Measurements from ENCODE around the gene REL. TPM values are rescaled to one million over a fixed set of nuclear protein-coding genes. Genes with fewer than 3 reads are reported as not detected.

REL gene
- total RNA-seq, 2 donors from 2014 or later = 11.7 to 15.9 TPM

- Histone ChIP-seq H3K4me3 (ENCODE audit: low read length) (no peak overlapping the region), H3K4me1 (ENCODE audit: control insufficient read depth, insufficient read depth, low read length) (no peaks in the 10 kb centered on the region), H3K36me3 (ENCODE audit: control insufficient read depth, insufficient read depth, low read length) (no peaks in the 10 kb centered on the region), H3K27ac (ENCODE audit: low read depth, low read length) (no peak overlapping the region), H3K9ac (ENCODE audit: extremely low read depth, low read length, poor library complexity, severe bottlenecking) (no peak overlapping the region), H3K9me3 (ENCODE audit: control insufficient read depth, low read length) (no peaks in the 10 kb centered on the region), H3K27me3 (ENCODE audit: control insufficient read depth, insufficient read depth, low read length, poor library complexity, severe bottlenecking) (no peaks in the 10 kb centered on the region)
- Mint-ChIP-seq H3K27me3 (ENCODE audit: insufficient read depth) (no peaks in the 10 kb centered on the region), H3K4me1 (peaks cover 6% of the 10 kb centered on the region), H3K4me3 (no peak overlapping the region), H3K9me3 (no peaks in the 10 kb centered on the region), H3K27ac (no peak overlapping the region), H3K36me3 (ENCODE audit: low read depth) (no peaks in the 10 kb centered on the region)
- TF ChIP-seq CTCF (conservative IDR thresholded peaks at IDR 0.05) = no peak
- WGBS, 2 experiments (ENCODE audit: insufficient coverage in 1 of 2, insufficient read length in 1 of 2) = 87 to 90% methylated on average over 4 of the region's 4 CpGs
- no peak for DNase-seq
Observed at GRCh38 chr2:60961457-60961856, 80.1 kb downstream of the REL start.

GRCh38 chr2:60962528-60962927 is 81.2 kb downstream of the REL start:
- H3K4me3 ChIP-seq (ENCODE audit: low read length) = no peak overlapping the region
- no peak overlapping the region for H3K27ac Mint-ChIP-seq
- H3K36me3 ChIP-seq (ENCODE audit: control insufficient read depth, insufficient read depth, low read length) = no peaks in the 10 kb centered on the region
- no peak overlapping the region for H3K9ac ChIP-seq (ENCODE audit: extremely low read depth, low read length, poor library complexity, severe bottlenecking)
- no peaks in the 10 kb centered on the region for H3K9me3 ChIP-seq (ENCODE audit: control insufficient read depth, low read length)
- H3K27me3 Mint-ChIP-seq (ENCODE audit: insufficient read depth) = no peaks in the 10 kb centered on the region
- H3K4me1 ChIP-seq (ENCODE audit: control insufficient read depth, insufficient read depth, low read length) = no peaks in the 10 kb centered on the region
- H3K9me3 Mint-ChIP-seq = no peaks in the 10 kb centered on the region
- H3K4me1 Mint-ChIP-seq = peaks cover 10% of the 10 kb centered on the region
- no peak overlapping the region for H3K4me3 Mint-ChIP-seq
- no peak overlapping the region for H3K27ac ChIP-seq (ENCODE audit: low read depth, low read length)
- TF ChIP-seq CTCF (conservative IDR thresholded peaks at IDR 0.05) = no peak
- 96% methylated on average over 2 of the region's 2 CpGs; no CpG with 5 or more reads in 1 of the 2 experiments for WGBS, 2 experiments (ENCODE audit: insufficient coverage in 1 of 2, insufficient read length in 1 of 2)
- H3K36me3 Mint-ChIP-seq (ENCODE audit: low read depth) = no peaks in the 10 kb centered on the region
- DNase-seq = no peak
- H3K27me3 ChIP-seq (ENCODE audit: control insufficient read depth, insufficient read depth, low read length, poor library complexity, severe bottlenecking) = no peaks in the 10 kb centered on the region

- H3K4me1 Mint-ChIP-seq = peaks cover 10% of the 10 kb centered on the region
- no peak overlapping the region for H3K27ac Mint-ChIP-seq
- H3K4me3 Mint-ChIP-seq = no peak overlapping the region
- TF ChIP-seq CTCF (conservative IDR thresholded peaks at IDR 0.05) = no peak
- no peaks in the 10 kb centered on the region for H3K9me3 Mint-ChIP-seq
- H3K36me3 Mint-ChIP-seq (ENCODE audit: low read depth) = no peaks in the 10 kb centered on the region
- Histone ChIP-seq H3K27me3 (ENCODE audit: control insufficient read depth, insufficient read depth, low read length, poor library complexity, severe bottlenecking) (no peaks in the 10 kb centered on the region), H3K4me1 (ENCODE audit: control insufficient read depth, insufficient read depth, low read length) (no peaks in the 10 kb centered on the region), H3K9ac (ENCODE audit: extremely low read depth, low read length, poor library complexity, severe bottlenecking) (no peak overlapping the region), H3K9me3 (ENCODE audit: control insufficient read depth, low read length) (no peaks in the 10 kb centered on the region), H3K36me3 (ENCODE audit: control insufficient read depth, insufficient read depth, low read length) (no peaks in the 10 kb centered on the region), H3K27ac (ENCODE audit: low read depth, low read length) (no peak overlapping the region), H3K4me3 (ENCODE audit: low read length) (no peak overlapping the region)
- no peak for DNase-seq
- no peaks in the 10 kb centered on the region for H3K27me3 Mint-ChIP-seq (ENCODE audit: insufficient read depth)
Observed at GRCh38 chr2:60963190-60963589, 81.8 kb downstream of the REL start.
